ENCODE measurements around the gene CDKL4.
A peak's percentile ranks its signal among the peaks of the same experiment; 100 is the strongest.
"Not testable (repeated sequence)": the region's sequence is repeated elsewhere in the genome, so short reads cannot be mapped to it uniquely, and the experiment has no call there.

The CDKL4 gene

GRCh38 chr2:39140948-39141333, 102.8 kb downstream of the CDKL4 start:
- DNase-seq = not testable (repeated sequence)

GRCh38 chr2:39140322-39140847, 103.4 kb downstream of the CDKL4 start:
- no peak for DNase-seq

GRCh38 chr2:39139511-39140237, 104.1 kb downstream of the CDKL4 start:
- DNase-seq = no peak

GRCh38 chr2:39138837-39139211, 104.9 kb downstream of the CDKL4 start:
- no peak for DNase-seq

- DNase-seq = not testable (repeated sequence)
These were observed 105.5 kb downstream of the CDKL4 start for GRCh38 chr2:39138187-39138836.

- DNase-seq = no peak
These were observed 107.0 kb downstream of the CDKL4 start for GRCh38 chr2:39136799-39137198.

- DNase-seq = no peak
These were observed 108.0 kb downstream of the CDKL4 start for GRCh38 chr2:39135690-39136259.

- no peak for DNase-seq
These were observed 110.4 kb downstream of the CDKL4 start for GRCh38 chr2:39133215-39133851.

GRCh38 chr2:39128919-39129391, 114.8 kb downstream of the CDKL4 start:
- DNase-seq = peak; percentile 61

- DNase-seq = peak; percentile 61
These were observed 115.8 kb downstream of the CDKL4 start for GRCh38 chr2:39127973-39128372.
